Skin of body (tissue), 1 donor: ENCODE results near the gene STIL. TPM values are rescaled to one million over a fixed set of nuclear protein-coding genes. Genes with fewer than 3 reads are reported as not detected.

ENCODE experiments used
- total RNA-seq: library from RNA; depleted of rRNA; stranded (reverse); fragments of >200 nt; gene quantifications from one replicate; pipeline ENCODE4 v1.2.3, GENCODE V29; 2014

STIL gene
- total RNA-seq, 1 donor from 2014 or later, result 7.1 TPM

Other genes starting within 250 kb of the STIL start
- gene CYP4Z1, start 246.9 kb downstream of the STIL start, total RNA-seq, result 0.39 TPM
- not detected for gene CYP4A22, start 176.7 kb downstream of the STIL start, total RNA-seq
- 5.2 TPM for gene PDZK1IP1, start 124.1 kb downstream of the STIL start, total RNA-seq
- 5.3 TPM for gene TAL1, start 81.9 kb downstream of the STIL start, total RNA-seq
- 76.2 TPM for gene CMPK1, start 19.6 kb upstream of the STIL start, total RNA-seq
- gene FOXE3, start 102.1 kb upstream of the STIL start, total RNA-seq, result not detected
- 0.30 TPM for gene FOXD2, start 123.9 kb upstream of the STIL start, total RNA-seq